ENCODE results near the gene MCCC1.

The MCCC1 gene

DNA sequence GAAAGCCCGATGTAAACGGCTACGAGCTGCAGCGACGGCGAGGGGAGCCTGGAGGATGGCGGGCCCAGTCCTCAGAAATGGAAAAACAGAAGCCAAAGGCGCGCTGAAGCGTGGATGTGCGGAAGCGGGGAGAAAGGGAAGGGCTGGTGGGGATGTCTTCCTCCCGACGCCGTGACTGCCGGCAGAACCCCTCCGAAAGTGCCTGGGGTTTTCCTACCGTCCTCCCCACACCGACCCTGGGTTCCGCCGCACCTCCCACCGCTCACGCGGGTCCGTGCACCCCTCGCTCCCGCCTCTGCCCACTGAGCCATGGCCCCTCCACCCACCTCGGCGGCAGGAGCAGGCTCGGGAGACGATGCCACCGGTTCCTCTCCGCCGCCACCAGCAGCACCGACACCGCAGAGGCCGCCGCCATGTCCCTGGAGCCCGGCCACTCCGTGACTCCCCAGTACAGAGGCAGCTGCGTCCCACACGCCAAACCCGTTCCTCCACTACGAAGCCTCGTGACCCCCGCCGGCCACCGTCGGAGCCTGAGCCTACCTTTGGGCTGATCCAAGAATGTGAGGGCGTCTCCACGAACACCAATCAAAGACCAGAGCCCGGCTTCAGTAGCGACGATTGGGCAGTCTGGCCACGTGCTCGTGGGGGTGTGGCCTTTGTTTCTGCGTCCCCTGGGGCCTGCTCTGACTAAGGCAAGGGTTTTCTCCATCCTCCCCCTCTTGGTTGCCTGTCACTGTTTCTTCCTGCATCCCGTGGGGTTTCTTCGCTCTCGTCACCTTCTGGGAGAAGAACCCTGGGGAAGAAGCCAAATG, at the start of gene MCCC1:
MCCC1 (minus strand) TSS at position 471 of the 812 bp plus-strand sequence; CDS start at position 415, 56 bp downstream.
- no peak for TF ChIP-seq CTCF (IDR thresholded peaks at IDR 0.05; ENCODE audit: low read depth, low read length)
- DNase-seq (ENCODE audit: low read depth in 2 of 2), result peak; percentile 99
- H3K4me3 ChIP-seq (replicated peaks in 1 of 2; ENCODE audit: low read depth in 2 of 2, low read length in 2 of 2), result peak within 1 kb of the TSS; percentile 76 to 96

- DNase-seq (ENCODE audit: low read depth in 2 of 2), result peak; percentile 65 to 76
- no peak for TF ChIP-seq CTCF (IDR thresholded peaks at IDR 0.05; ENCODE audit: low read depth, low read length)
Measured at GRCh38 chr3:183148056-183148455, 48.8 kb upstream of the MCCC1 start.

DNA sequence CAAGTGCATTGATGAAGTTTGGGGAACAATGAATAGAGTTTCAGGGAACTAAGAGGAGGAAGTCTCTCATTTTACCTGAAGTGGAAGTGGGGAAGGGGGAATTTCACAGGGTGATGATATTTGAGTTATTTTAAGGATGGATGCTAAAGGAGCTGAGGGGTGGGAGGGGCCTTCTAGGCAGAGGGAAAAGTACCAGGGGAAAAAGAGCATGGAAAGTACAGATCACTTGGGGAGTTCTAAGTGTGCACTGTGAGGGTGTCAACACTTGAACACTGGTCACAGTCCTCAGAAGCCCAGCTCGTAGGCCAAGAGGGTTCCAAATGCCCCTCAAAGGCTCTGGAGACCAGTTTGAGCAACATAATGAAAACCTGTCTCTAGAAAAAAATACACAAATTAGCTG, 45.1 kb upstream of the MCCC1 start:
- no peak overlapping the region for H3K4me3 ChIP-seq (replicated peaks in 1 of 2; ENCODE audit: low read depth in 2 of 2, low read length in 2 of 2)
- no peak for DNase-seq (ENCODE audit: low read depth in 2 of 2)
- no peak for TF ChIP-seq CTCF (IDR thresholded peaks at IDR 0.05; ENCODE audit: low read depth, low read length)

More at GRCh38 chr3:183148056-183148455, 48.8 kb upstream of the MCCC1 start:
- H3K4me3 ChIP-seq (replicated peaks in 1 of 2; ENCODE audit: low read depth in 2 of 2, low read length in 2 of 2), result no peak overlapping the region

DNA sequence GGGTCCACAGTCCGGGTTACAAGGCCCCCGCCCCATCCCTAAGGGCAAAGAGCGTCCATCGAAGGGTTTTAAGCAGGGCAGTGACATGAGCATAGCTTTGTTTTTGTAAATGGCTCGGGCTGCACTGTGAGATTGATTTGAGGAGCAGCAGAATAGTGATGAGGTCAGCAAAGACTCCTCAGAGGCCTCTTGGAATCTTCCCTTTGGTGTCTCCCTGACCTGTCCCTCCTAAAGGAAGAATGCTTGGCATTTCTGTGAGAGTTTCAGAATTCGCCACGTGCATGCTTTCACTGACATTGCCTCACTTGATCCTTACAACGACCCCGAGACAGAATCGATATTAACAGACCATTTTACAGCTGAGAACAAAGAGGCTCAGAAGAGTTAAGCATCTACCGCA, 42.9 kb upstream of the MCCC1 start:
- peak; percentile 31 to 32 for DNase-seq (ENCODE audit: low read depth in 2 of 2)
- no peak for TF ChIP-seq CTCF (IDR thresholded peaks at IDR 0.05; ENCODE audit: low read depth, low read length)
- no peak overlapping the region for H3K4me3 ChIP-seq (replicated peaks in 1 of 2; ENCODE audit: low read depth in 2 of 2, low read length in 2 of 2)

DNA sequence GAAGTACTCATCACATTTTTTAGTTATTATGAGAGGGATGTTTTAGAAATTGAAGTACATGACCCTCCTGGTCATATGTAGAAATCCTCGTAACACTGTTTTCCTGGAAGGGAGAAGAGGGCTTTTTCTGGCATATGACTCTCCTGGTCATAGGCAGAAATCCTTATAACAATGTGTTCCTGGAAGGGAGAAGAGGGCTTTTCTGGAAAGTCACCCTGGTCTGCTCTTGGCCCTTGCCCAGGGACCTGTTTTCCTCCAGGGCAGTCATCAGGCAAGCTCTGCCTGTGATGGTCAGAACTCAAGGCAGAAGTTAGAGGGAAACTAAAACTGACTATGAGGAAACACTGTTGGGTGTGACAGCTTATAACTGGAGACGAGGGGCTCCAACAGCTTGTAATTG, 35.5 kb upstream of the MCCC1 start:
- no peak overlapping the region for H3K4me3 ChIP-seq (replicated peaks in 1 of 2; ENCODE audit: low read depth in 2 of 2, low read length in 2 of 2)
- peak; percentile 22 to 36 for DNase-seq (ENCODE audit: low read depth in 2 of 2)
- TF ChIP-seq CTCF (IDR thresholded peaks at IDR 0.05; ENCODE audit: low read depth, low read length), result no peak

DNA sequence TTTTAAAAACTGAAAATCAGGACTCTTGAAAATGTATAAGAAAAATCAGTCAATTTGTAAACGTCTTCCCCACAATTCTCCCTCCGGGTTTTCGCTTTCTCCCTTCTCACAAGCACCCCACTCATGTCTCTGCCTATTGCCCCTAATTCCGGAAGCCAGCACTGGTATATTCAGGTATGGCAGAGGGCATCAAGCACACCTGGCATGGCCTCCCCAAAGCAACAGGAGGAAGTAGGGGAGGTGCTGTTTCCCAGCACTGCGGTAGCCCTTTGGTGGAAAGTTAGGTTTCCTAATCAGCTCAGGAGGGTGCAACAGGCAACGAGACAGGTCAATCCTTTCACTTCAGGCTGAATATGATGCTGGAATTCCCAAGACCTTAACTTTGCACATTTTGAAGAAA, 33.1 kb upstream of the MCCC1 start:
- no peak for DNase-seq (ENCODE audit: low read depth in 2 of 2)
- H3K4me3 ChIP-seq (replicated peaks in 1 of 2; ENCODE audit: low read depth in 2 of 2, low read length in 2 of 2), result no peak overlapping the region
- TF ChIP-seq CTCF (IDR thresholded peaks at IDR 0.05; ENCODE audit: low read depth, low read length), result no peak
